Astrocyte (in vitro differentiated cells and primary cell): ENCODE data around the gene CPN2. TPM values are rescaled to one million over a fixed set of nuclear protein-coding genes. Genes with fewer than 3 reads are reported as not detected.

ENCODE experiments used
- DNase-seq: peaks from one replicate; pipeline ENCODE4 v3.0.0-alpha.2; 2010; ENCODE audit warnings: low read depth
- FAIRE-seq: peaks from 2 replicates; lab custom pipeline; 2011; peaks lifted over from hg19 to GRCh38; lab: Jason Lieb, UNC
- H2AFZ ChIP-seq: 2 replicates; pipeline ENCODE4 v1.6.0; 2012; ENCODE audit warnings: low read depth, low read length, inconsistent platforms
- H3K27ac ChIP-seq: 2 replicates; pipeline ENCODE4 v1.5.1; 2011; ENCODE audit warnings: low read depth, low read length, inconsistent platforms
- H3K27me3 ChIP-seq: 2 replicates; pipeline ENCODE4 v1.6.0; 2011; ENCODE audit warnings: low read length, inconsistent platforms; ENCODE audit not compliant: insufficient read depth
- H3K36me3 ChIP-seq: 2 replicates; pipeline ENCODE4 v1.5.1; 2011; ENCODE audit warnings: low read length, inconsistent platforms; ENCODE audit not compliant: insufficient read depth
- H3K4me1 ChIP-seq: 2 replicates; pipeline ENCODE4 v1.5.1; 2011; ENCODE audit warnings: low read length, inconsistent platforms; ENCODE audit not compliant: insufficient read depth
- H3K4me2 ChIP-seq: 2 replicates; pipeline ENCODE4 v1.6.0; 2012; ENCODE audit warnings: low read length, inconsistent platforms
- H3K4me3 ChIP-seq: 2 replicates; pipeline ENCODE4 v1.5.1; 2011; ENCODE audit warnings: low read depth, mild to moderate bottlenecking, low read length, inconsistent platforms; ENCODE audit not compliant: insufficient read depth
- H3K79me2 ChIP-seq: 2 replicates; pipeline ENCODE4 v1.6.0; 2012; ENCODE audit warnings: mild to moderate bottlenecking, low read length, inconsistent platforms; ENCODE audit not compliant: insufficient read depth
- H3K9ac ChIP-seq: 2 replicates; pipeline ENCODE4 v1.6.0; 2012; ENCODE audit warnings: mild to moderate bottlenecking, low read length, inconsistent platforms
- H3K9me3 ChIP-seq: 2 replicates; pipeline ENCODE4 v1.5.1; 2012; ENCODE audit warnings: low read depth, mild to moderate bottlenecking, low read length, inconsistent platforms; ENCODE audit not compliant: insufficient read depth
- H4K20me1 ChIP-seq: 2 replicates; pipeline ENCODE4 v1.6.0; 2012; ENCODE audit warnings: low read length, inconsistent platforms; ENCODE audit not compliant: insufficient read depth
- H3K27ac Mint-ChIP-seq: one replicate; pipeline ENCODE4 v1.8.0; 2021; ENCODE audit warnings: mild to moderate bottlenecking, mixed read lengths; ENCODE audit not compliant: unreplicated experiment
- H3K27me3 Mint-ChIP-seq: one replicate; pipeline ENCODE4 v1.8.0; 2021; ENCODE audit warnings: low read depth, mixed read lengths; ENCODE audit not compliant: unreplicated experiment
- H3K36me3 Mint-ChIP-seq: one replicate; pipeline ENCODE4 v1.8.0; 2021; ENCODE audit warnings: low read depth, mixed read lengths; ENCODE audit not compliant: unreplicated experiment
- H3K4me1 Mint-ChIP-seq: one replicate; pipeline ENCODE4 v1.8.0; 2021; ENCODE audit warnings: low read depth, mixed read lengths; ENCODE audit not compliant: unreplicated experiment
- H3K4me3 Mint-ChIP-seq: one replicate; pipeline ENCODE4 v1.8.0; 2021; ENCODE audit warnings: mild to moderate bottlenecking, moderate library complexity, mixed read lengths; ENCODE audit not compliant: unreplicated experiment
- H3K9me3 Mint-ChIP-seq: one replicate; pipeline ENCODE4 v1.8.0; 2021; ENCODE audit warnings: mild to moderate bottlenecking, mixed read lengths; ENCODE audit not compliant: unreplicated experiment
- EZH2 ChIP-seq: IDR thresholded peaks from 2 replicates; pipeline ENCODE4 v1.6.1; 2012; ENCODE audit warnings: mild to moderate bottlenecking, low read length, inconsistent platforms; ENCODE audit not compliant: insufficient read depth
- total RNA-seq: library from RNA; stranded (reverse); gene quantifications from 2 replicates; pipeline ENCODE4 v1.2.1, GENCODE V29; 2021
- TF ChIP-seq, protein P1 (sequence below): IDR thresholded peaks from 2 replicates; pipeline ENCODE4 v1.5.1; 2011; ENCODE audit warnings: low read depth, mild to moderate bottlenecking, inconsistent platforms, low read length, moderate library complexity; ENCODE audit not compliant: insufficient read depth

Gene CPN2
- total RNA-seq, 1 donor from 2014 or later: not detected

DNA sequence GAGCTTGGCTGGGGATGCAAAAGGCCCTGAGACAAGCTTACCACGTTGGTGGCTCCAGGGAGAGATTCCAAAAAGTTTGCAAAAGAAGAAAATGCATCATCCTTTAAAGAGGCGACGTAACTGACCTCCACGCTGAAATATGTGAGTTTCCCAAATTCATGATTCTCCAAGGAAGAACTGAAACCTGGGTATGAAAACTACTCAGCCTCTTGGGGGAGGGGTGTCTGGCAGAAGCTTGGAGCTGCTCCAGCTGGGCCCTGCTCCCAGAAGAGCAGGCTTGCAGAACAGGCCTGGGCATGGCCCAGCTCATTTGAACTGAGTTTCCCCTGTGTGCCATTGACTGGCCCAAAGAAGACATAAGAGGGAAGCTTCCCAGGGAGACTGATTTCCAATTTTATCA, 20.5 kb downstream of the CPN2 start:
- no peaks in the 10 kb centered on the region for H3K36me3 ChIP-seq
- Mint-ChIP-seq H3K4me3 (peak overlapping the region; percentile 62), H3K27ac (peak overlapping the region; percentile 12), H3K27me3 (peaks cover 42% of the 10 kb centered on the region), H3K4me1 (peaks cover 23% of the 10 kb centered on the region), H3K36me3 (no peaks in the 10 kb centered on the region), H3K9me3 (no peaks in the 10 kb centered on the region)
- H4K20me1 ChIP-seq: peaks cover 8% of the 10 kb centered on the region
- peaks cover 14% of the 10 kb centered on the region for H3K4me1 ChIP-seq
- no peak overlapping the region for H3K9ac ChIP-seq
- peak; percentile 64 for DNase-seq
- no peak overlapping the region for H2AFZ ChIP-seq
- no peak overlapping the region for H3K27ac ChIP-seq
- no peak overlapping the region for H3K4me2 ChIP-seq
- FAIRE-seq: no peak
- TF ChIP-seq, protein P1, sequence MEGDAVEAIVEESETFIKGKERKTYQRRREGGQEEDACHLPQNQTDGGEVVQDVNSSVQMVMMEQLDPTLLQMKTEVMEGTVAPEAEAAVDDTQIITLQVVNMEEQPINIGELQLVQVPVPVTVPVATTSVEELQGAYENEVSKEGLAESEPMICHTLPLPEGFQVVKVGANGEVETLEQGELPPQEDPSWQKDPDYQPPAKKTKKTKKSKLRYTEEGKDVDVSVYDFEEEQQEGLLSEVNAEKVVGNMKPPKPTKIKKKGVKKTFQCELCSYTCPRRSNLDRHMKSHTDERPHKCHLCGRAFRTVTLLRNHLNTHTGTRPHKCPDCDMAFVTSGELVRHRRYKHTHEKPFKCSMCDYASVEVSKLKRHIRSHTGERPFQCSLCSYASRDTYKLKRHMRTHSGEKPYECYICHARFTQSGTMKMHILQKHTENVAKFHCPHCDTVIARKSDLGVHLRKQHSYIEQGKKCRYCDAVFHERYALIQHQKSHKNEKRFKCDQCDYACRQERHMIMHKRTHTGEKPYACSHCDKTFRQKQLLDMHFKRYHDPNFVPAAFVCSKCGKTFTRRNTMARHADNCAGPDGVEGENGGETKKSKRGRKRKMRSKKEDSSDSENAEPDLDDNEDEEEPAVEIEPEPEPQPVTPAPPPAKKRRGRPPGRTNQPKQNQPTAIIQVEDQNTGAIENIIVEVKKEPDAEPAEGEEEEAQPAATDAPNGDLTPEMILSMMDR: no peak
- TF ChIP-seq EZH2: no peak
- no peaks in the 10 kb centered on the region for H3K27me3 ChIP-seq
- no peaks in the 10 kb centered on the region for H3K79me2 ChIP-seq
- H3K4me3 ChIP-seq: no peak overlapping the region
- peaks cover 10% of the 10 kb centered on the region for H3K9me3 ChIP-seq

DNA sequence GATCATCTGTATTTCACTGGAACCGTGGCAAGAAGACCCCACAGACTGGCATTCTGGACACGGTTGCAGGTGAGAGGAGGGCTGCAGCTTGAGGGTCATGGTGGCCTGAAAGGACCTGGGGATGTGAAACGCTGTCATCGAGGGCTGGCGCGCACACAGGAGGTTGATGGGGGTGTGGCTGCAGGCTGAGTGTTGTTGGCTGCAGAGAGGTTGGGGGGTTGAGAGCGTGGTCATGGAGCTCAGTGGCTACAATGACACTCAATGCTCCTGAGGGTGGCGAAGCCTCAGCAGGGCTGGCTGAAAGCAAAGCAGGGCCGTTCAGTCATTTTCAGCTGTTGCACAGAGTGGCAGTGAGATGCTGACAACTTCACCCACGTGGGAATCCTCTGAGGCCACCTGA, 21.0 kb downstream of the CPN2 start:
- H3K27me3 ChIP-seq: no peaks in the 10 kb centered on the region
- H3K9me3 ChIP-seq: peaks cover 10% of the 10 kb centered on the region
- no peak overlapping the region for H3K4me3 ChIP-seq
- H3K9ac ChIP-seq: no peak overlapping the region
- H2AFZ ChIP-seq: no peak overlapping the region
- FAIRE-seq: no peak
- H3K4me2 ChIP-seq: no peak overlapping the region
- Mint-ChIP-seq H3K27me3 (peaks cover 37% of the 10 kb centered on the region), H3K27ac (no peak overlapping the region), H3K9me3 (no peaks in the 10 kb centered on the region), H3K4me3 (no peak overlapping the region), H3K36me3 (no peaks in the 10 kb centered on the region), H3K4me1 (peaks cover 23% of the 10 kb centered on the region)
- H4K20me1 ChIP-seq: peaks cover 8% of the 10 kb centered on the region
- TF ChIP-seq, protein P1: no peak
- TF ChIP-seq EZH2: no peak
- H3K4me1 ChIP-seq: peaks cover 14% of the 10 kb centered on the region
- no peaks in the 10 kb centered on the region for H3K36me3 ChIP-seq
- H3K79me2 ChIP-seq: no peaks in the 10 kb centered on the region
- H3K27ac ChIP-seq: no peak overlapping the region
- no peak for DNase-seq

DNA sequence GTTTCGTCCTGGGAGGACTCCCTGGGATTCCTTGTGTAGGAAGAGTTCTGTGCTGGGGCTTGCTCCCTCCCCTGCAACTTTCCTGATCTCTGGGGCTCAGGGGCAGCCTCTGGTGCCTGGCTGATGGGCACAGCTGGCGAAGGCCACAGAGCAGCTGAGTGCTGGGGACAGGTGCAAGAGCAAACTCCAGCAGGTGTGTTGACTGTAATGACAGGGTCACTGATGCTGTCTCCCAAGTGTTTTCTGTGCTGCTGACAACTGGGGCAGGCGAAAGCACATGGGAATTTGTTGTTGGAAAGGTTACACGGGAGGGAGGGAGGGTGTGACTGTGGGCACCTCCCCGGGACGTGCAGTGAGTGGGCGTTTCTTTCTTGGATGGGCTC, 21.6 kb downstream of the CPN2 start:
- Histone ChIP-seq H3K4me3 (no peak overlapping the region), H3K9me3 (peaks cover 10% of the 10 kb centered on the region), H3K4me1 (peaks cover 14% of the 10 kb centered on the region), H3K9ac (no peak overlapping the region), H3K27me3 (no peaks in the 10 kb centered on the region), H3K79me2 (no peaks in the 10 kb centered on the region), H3K4me2 (no peak overlapping the region), H4K20me1 (peaks cover 8% of the 10 kb centered on the region), H3K27ac (no peak overlapping the region), H3K36me3 (no peaks in the 10 kb centered on the region), H2AFZ (no peak overlapping the region)
- DNase-seq (no peak), FAIRE-seq (no peak)
- H3K9me3 Mint-ChIP-seq: no peaks in the 10 kb centered on the region
- no peaks in the 10 kb centered on the region for H3K36me3 Mint-ChIP-seq
- peaks cover 23% of the 10 kb centered on the region for H3K4me1 Mint-ChIP-seq
- H3K27ac Mint-ChIP-seq: no peak overlapping the region
- TF ChIP-seq, protein P1: no peak
- no peak for TF ChIP-seq EZH2
- no peak overlapping the region for H3K4me3 Mint-ChIP-seq
- H3K27me3 Mint-ChIP-seq: peaks cover 37% of the 10 kb centered on the region
